Fibroblast of skin of abdomen (primary cell): ENCODE measurements around the gene REN.

ENCODE experiments used
- DNase-seq: peaks from one replicate; pipeline ENCODE4 v3.0.0-alpha.2; 2013

Gene REN

DNA sequence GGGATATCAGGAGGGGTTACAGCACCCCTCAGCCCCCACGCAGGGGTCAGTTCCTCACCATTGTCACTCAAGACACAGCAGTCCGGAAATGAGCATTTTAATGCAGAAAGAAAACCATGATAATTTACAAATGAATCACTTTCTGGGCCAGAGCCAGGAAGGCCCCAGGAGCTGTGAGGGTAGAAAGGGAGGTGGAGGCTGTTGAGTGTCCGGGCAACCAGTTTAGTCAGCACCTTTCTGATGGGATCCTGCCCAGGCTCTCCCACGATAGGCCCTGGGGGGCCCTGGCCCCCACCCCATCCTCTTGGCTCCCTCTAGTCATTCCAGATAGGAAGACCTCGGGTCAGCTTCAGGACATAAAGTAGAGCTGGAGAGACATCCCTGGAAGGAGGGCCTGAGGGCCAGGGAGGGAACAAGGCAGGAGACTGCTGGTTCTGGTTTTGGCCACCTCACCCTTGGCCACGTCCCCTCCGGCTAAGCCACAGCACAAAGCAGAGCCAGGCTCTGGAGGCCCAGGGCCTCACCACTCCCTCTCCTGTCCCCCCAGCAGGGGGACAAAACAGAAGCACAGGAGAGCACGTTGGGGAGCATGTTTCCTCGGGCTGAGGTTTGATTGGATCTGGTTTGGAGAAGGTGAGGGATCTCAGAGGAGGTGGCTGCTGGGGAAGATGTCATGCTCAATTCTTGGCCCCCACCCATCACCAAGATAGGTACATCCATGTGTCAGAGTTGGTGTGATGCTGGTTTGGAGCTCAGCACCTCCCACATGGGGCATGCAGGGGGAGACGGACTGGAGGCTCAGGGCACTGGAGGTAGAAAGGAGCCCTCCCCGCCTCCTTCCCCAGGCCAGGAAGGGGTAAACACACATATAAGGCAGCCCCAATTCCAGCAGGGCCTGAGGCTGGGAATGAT is 34.9 kb downstream of the REN start:
- DNase-seq: peak; percentile 87

GRCh38 chr1:204130178-204130577 is 36.0 kb downstream of the REN start:
- no peak for DNase-seq

GRCh38 chr1:204128964-204129896 is 36.9 kb downstream of the REN start:
- peak; percentile 71 for DNase-seq

GRCh38 chr1:204128464-204128963 is 37.6 kb downstream of the REN start:
- DNase-seq: no peak

GRCh38 chr1:204127597-204128242 is 38.4 kb downstream of the REN start:
- DNase-seq: peak; percentile 84

DNA sequence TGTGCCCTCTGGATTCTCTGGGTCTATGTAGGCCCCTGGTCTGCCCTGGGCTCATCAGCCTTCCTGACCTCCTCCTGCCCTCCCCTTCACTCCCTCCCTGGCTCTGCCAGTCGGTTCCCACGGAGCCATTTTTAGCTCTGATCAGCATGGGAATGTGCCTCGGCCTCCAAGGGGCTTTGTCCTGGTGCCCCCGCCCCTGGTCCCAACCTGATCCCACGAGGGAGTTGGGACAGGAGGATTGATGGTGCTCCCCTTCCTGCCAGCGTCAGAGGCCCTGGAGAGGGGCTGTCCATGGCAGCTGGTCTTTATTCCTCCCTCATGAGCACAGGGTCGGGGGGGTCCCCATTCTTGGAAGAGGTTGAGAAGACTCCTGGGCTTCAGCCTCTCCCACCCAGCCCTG is 39.2 kb downstream of the REN start:
- no peak for DNase-seq

DNA sequence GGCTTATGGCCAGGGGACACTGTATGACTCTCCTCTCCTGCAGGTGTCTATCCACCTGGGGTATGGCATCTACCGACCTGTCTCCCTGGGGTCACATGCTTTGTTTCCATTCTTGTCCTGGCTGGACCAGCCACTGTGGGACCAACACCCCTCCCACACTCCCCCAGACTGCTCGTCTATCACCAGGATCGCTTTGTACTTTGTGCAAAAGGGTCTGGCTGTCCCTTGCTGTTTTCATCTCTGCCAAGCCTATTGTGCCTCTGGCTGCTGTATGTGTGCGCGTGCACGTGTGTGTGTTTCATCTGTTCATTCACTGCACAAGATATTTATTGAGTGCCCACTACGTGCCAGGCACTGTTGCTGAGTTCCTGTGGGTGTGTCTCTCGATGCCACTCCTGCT is 39.8 kb downstream of the REN start:
- DNase-seq: no peak

DNA sequence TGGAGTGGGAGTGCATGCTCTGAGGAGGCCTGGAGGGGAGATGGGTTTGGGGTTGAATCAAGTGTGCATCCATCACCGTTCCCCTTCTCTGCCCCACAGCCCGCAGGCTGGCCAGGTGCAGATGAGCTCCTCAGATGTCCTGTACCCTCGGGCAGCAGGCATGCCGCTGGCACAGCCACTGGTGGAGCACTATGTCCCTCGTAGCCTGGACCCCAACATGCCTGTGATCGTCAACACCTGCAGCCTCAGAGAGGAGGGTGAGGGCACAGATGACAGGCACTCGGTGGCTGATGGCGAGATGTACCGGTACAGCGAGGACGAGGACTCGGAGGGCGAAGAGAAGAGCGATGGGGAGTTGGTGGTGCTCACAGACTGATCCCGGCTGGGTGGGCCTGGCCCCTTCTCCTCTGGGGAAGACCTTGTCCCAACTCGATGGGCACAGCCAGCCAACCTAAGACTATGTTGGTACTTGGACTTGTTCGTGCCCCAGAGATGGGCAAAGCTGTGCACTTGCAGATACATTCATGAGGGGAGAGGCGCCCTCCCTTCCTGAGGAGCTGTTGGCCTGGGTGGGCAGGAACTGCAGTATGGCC is 40.3 kb downstream of the REN start:
- no peak for DNase-seq

- no peak for DNase-seq
Measured at GRCh38 chr1:204124639-204125038, 41.5 kb downstream of the REN start.

GRCh38 chr1:204123376-204123775 is 42.8 kb downstream of the REN start:
- DNase-seq: no peak

DNA sequence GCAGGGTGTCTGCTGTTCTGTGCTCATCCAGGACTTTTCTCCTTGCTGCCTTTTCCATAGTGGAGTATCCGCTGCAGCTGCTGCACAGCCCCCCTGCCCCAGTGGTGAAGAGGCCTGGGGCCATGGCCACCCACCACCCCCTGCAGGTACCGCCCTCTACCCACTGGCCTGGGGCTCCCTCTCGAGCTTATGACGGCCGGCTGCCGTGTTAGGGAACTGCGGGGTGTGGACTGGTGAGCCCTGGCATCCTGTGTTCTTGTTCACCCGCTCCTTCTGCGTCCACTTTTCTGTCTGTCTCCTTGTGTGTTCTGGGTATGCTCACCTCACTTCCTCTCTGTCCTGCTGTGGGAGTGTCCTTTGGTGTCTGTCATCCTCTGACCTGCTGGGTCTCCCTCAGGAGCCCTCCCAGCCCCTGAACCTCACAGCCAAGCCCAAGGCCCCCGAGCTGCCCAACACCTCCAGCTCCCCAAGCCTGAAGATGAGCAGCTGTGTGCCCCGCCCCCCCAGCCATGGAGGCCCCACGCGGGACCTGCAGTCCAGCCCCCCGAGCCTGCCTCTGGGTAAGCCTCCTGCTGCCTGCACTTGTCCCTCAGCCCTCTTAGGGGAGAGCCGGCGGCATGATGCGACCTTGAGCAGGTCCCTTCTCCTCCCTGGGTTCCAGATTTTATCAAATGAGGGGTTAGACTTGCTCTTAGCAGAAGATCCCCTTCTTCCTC is 44.1 kb downstream of the REN start:
- no peak for DNase-seq

GRCh38 chr1:204116539-204116938 is 49.6 kb downstream of the REN start:
- DNase-seq: no peak

GRCh38 chr1:204115116-204115515 is 51.0 kb downstream of the REN start:
- DNase-seq: no peak

DNA sequence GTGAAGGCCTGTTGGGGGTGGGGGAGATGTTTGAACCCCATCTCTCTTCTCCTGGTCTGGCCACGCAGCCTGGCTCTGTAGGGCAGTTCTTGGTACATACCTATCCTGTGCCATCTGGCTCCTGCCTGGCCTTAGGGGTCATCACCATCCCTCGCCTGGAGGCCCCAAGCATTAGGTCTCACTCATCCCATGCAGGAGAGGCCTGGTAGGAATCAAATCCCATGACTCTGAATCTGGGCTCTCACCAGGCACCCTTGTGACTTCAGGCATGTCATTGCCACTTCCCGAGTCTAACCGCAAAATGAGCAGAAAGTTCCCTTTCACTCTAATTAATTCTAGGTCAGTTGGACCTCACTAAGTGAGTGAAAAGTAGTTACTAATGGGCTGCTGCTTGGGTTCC is 51.5 kb downstream of the REN start:
- no peak for DNase-seq

GRCh38 chr1:204113896-204114295 is 52.2 kb downstream of the REN start:
- no peak for DNase-seq

- no peak for DNase-seq
Measured at GRCh38 chr1:204112876-204113730, 53.0 kb downstream of the REN start.

DNA sequence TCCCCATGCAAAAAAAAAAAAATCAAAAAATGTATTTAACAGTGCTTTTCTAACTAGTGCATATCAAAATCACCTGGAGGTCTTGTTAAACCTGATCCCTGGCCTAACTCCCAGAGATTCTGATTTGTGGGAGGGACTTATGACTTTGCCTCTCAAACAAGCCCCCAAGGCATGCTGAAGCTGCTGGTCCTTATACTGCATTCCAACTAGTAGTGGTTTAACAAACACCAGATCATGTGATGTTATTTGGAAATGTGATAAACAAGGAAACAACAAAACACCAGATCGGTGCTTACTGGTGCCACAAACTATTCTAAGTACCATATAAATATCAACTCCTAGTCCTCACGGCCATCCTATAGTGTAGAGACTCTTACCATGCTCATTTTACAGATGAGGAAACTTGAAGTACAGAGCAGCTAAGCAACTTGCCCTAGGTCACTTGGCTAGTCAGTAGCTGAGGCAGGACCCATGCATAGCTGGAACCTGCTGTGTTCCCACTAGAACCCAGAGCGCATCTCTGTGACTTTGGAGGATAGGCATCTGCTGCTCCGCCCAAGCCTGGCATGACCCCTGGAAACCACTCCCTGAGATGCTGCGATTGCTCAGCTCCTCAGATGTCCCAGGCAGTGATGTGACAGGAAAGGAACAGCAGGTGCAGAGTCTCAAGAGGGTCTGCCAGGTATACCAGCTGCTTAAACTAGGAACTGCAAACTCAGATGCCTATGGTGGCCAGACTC is 55.1 kb downstream of the REN start:
- DNase-seq: no peak

DNA sequence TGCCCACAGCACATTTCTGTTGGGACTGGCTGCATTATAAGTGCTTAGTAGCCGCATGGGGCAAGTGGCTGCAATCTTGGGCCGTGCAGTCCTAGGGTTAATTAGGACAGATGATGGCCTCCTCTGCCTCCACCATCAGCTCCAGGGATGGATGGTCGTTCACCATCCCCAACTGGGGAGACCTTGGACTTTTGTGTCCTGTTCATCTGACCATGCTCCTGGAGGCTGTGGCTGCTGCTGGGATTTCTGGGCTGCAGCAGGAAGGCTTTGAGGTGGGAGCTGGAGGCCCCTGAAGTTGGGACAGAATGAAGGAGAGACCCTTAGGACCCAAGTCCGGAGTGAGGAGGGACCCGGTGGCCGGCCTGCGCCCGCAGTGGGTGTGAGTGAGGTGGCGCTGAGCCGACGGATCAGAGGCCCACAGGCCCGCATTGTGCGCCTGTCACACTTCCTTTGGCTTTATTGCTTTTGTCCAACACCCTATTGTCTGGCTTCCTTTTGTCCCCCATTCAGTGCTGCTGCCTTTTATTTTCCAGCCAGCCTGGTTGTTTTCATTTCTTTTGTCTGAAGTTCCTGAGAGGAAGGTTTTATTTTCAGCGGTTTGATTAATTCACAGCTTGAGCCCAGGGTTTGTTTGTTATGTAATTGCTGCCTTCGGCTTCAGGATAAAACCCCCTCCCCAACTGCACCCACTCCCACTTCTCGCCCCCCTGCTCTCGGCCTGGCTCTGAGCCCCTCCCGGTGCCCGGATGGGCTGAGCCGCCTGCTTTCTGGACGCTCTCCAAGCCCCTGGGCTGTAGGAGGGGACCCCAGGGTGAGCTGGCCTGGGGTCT is 57.6 kb downstream of the REN start:
- DNase-seq: no peak

- DNase-seq: no peak
Measured at GRCh38 chr1:204107892-204108291, 58.2 kb downstream of the REN start.
